Ishikawa (cell line): Measurements from ENCODE around the gene OR5B21.

Source experiments
- CEBPB ChIP-seq: IDR thresholded peaks from 2 replicates; pipeline ENCODE4 v1.6.1; 2012
- EP300 ChIP-seq: IDR thresholded peaks from 2 replicates; pipeline ENCODE4 v1.6.1; 2012; ENCODE audit warnings: borderline replicate concordance
- NFIC ChIP-seq: IDR thresholded peaks from 2 replicates; pipeline ENCODE4 v1.6.1; 2012
- TCF12 ChIP-seq: IDR thresholded peaks from 2 replicates; pipeline ENCODE4 v1.6.1; 2012; ENCODE audit warnings: low read depth
- USF1 ChIP-seq: IDR thresholded peaks from 2 replicates; pipeline ENCODE4 v1.6.1; 2012

GRCh38 chr11:58525037-58525614 is 17.2 kb upstream of the OR5B21 start:
- TF ChIP-seq TCF12 (no peak), CEBPB (no peak), USF1 (no peak), EP300 (no peak), NFIC (no peak)
